Osteocyte (in vitro differentiated cells): ENCODE data around the gene IGDCC3. TPM values are rescaled to one million over a fixed set of nuclear protein-coding genes. Genes with fewer than 3 reads are reported as not detected.

ENCODE experiments used
- DNase-seq: peaks from one replicate; pipeline ENCODE4 v3.0.0; 2021; ENCODE audit warnings: mixed read lengths; ENCODE audit not compliant: unreplicated experiment; ENCODE audit errors: extremely low spot score
- H3K27ac Mint-ChIP-seq: one replicate; pipeline ENCODE4 v1.8.0; 2021; ENCODE audit warnings: mild to moderate bottlenecking, mixed read lengths; ENCODE audit not compliant: unreplicated experiment
- H3K27me3 Mint-ChIP-seq: one replicate; pipeline ENCODE4 v1.8.0; 2021; ENCODE audit warnings: mixed read lengths; ENCODE audit not compliant: unreplicated experiment
- H3K36me3 Mint-ChIP-seq: one replicate; pipeline ENCODE4 v1.8.0; 2021; ENCODE audit warnings: mixed read lengths; ENCODE audit not compliant: unreplicated experiment
- H3K4me1 Mint-ChIP-seq: one replicate; pipeline ENCODE4 v1.8.0; 2021; ENCODE audit warnings: mixed read lengths; ENCODE audit not compliant: unreplicated experiment
- H3K4me3 Mint-ChIP-seq: one replicate; pipeline ENCODE4 v1.8.0; 2021; ENCODE audit warnings: mild to moderate bottlenecking, moderate library complexity, mixed read lengths; ENCODE audit not compliant: unreplicated experiment
- H3K9me3 Mint-ChIP-seq: one replicate; pipeline ENCODE4 v1.8.0; 2021; ENCODE audit warnings: mixed read lengths; ENCODE audit not compliant: unreplicated experiment
- CTCF ChIP-seq: fragments of 200-600 bp; sonication (generic); IDR thresholded peaks from 2 replicates; pipeline ENCODE4 v1.5.0; 2021; ENCODE audit warnings: antibody characterized with exemption, mild to moderate bottlenecking, moderate library complexity
- total RNA-seq: library from RNA; stranded (reverse); gene quantifications from 2 replicates; pipeline ENCODE4 v1.2.1, GENCODE V29; 2021

IGDCC3 gene
- total RNA-seq, 1 donor from 2014 or later = 0.48 TPM

- no peaks in the 10 kb centered on the region for H3K36me3 Mint-ChIP-seq
- DNase-seq = no peak
- peaks cover 2% of the 10 kb centered on the region for H3K4me1 Mint-ChIP-seq
- no peak for TF ChIP-seq CTCF
- no peaks in the 10 kb centered on the region for H3K27me3 Mint-ChIP-seq
- no peaks in the 10 kb centered on the region for H3K9me3 Mint-ChIP-seq
- H3K4me3 Mint-ChIP-seq = no peak overlapping the region
- no peak overlapping the region for H3K27ac Mint-ChIP-seq
These were observed 11.5 kb downstream of the IGDCC3 start for GRCh38 chr15:65366122-65366892.

- H3K27ac Mint-ChIP-seq = no peak overlapping the region
- no peaks in the 10 kb centered on the region for H3K9me3 Mint-ChIP-seq
- H3K36me3 Mint-ChIP-seq = no peaks in the 10 kb centered on the region
- H3K27me3 Mint-ChIP-seq = no peaks in the 10 kb centered on the region
- H3K4me3 Mint-ChIP-seq = no peak overlapping the region
- no peak for TF ChIP-seq CTCF
- peaks cover 2% of the 10 kb centered on the region for H3K4me1 Mint-ChIP-seq
- DNase-seq = no peak
These were observed 12.6 kb downstream of the IGDCC3 start for GRCh38 chr15:65365229-65365628.

- no peak overlapping the region for H3K27ac Mint-ChIP-seq
- H3K9me3 Mint-ChIP-seq = no peaks in the 10 kb centered on the region
- no peak overlapping the region for H3K4me3 Mint-ChIP-seq
- no peak for TF ChIP-seq CTCF
- no peak for DNase-seq
- H3K27me3 Mint-ChIP-seq = no peaks in the 10 kb centered on the region
- H3K36me3 Mint-ChIP-seq = no peaks in the 10 kb centered on the region
- H3K4me1 Mint-ChIP-seq = peaks cover 2% of the 10 kb centered on the region
These were observed 14.0 kb downstream of the IGDCC3 start for GRCh38 chr15:65363766-65364165.

GRCh38 chr15:65363306-65363705 lies 14.5 kb downstream of the IGDCC3 start:
- no peak for TF ChIP-seq CTCF
- Mint-ChIP-seq H3K9me3 (no peaks in the 10 kb centered on the region), H3K27ac (no peak overlapping the region), H3K27me3 (no peaks in the 10 kb centered on the region), H3K4me3 (no peak overlapping the region), H3K36me3 (no peaks in the 10 kb centered on the region), H3K4me1 (peaks cover 2% of the 10 kb centered on the region)
- DNase-seq = no peak

GRCh38 chr15:65362491-65362890 lies 15.3 kb downstream of the IGDCC3 start:
- no peak overlapping the region for H3K4me3 Mint-ChIP-seq
- H3K4me1 Mint-ChIP-seq = peaks cover 2% of the 10 kb centered on the region
- TF ChIP-seq CTCF = no peak
- no peak for DNase-seq
- no peaks in the 10 kb centered on the region for H3K36me3 Mint-ChIP-seq
- no peaks in the 10 kb centered on the region for H3K9me3 Mint-ChIP-seq
- H3K27me3 Mint-ChIP-seq = peaks cover 4% of the 10 kb centered on the region
- H3K27ac Mint-ChIP-seq = no peak overlapping the region
